Testis (tissue), 2 donors: ENCODE data around the gene PBX2.

Experiments used
- CTCF ChIP-seq, 3 experiments: fragments of 450-650 bp in 2 of 3; fragments of 200-600 bp in 1 of 3; sonication (generic) in 1 of 3; IDR thresholded peaks; one replicate each; pipeline ENCODE4 v1.5.1; 2016 to 2019; ENCODE audit warnings: antibody characterized with exemption in 3 of 3, mild to moderate bottlenecking in 2 of 3, moderate library complexity in 1 of 3
- POLR2A ChIP-seq: fragments of 450-650 bp; IDR thresholded peaks from one replicate; pipeline ENCODE4 v1.6.1; 2017; ENCODE audit warnings: antibody characterized with exemption, mild to moderate bottlenecking, moderate library complexity

GRCh38 chr6:32176476-32177182 is 13.4 kb downstream of the PBX2 start:
- TF ChIP-seq POLR2A, result no peak
- no peak for TF ChIP-seq CTCF (IDR thresholded peaks at IDR 0.05)
